HCT116 (cell line): ENCODE measurements around the gene F2RL2.

Experiments
- POLR2A ChIP-seq: IDR thresholded peaks from 2 replicates; pipeline ENCODE4 v1.7.0; 2011; ENCODE audit warnings: borderline replicate concordance; ENCODE audit not compliant: insufficient read depth, insufficient read length; ENCODE audit errors: extremely low read depth
- REST ChIP-seq: IDR thresholded peaks from 2 replicates; pipeline ENCODE4 v1.6.1; 2012; ENCODE audit warnings: low read depth
- SP1 ChIP-seq: IDR thresholded peaks from 2 replicates; pipeline ENCODE4 v1.6.1; 2012; ENCODE audit warnings: low read depth

- TF ChIP-seq POLR2A (no peak), REST (no peak), SP1 (no peak)
These were observed 14.4 kb downstream of the F2RL2 start for GRCh38 chr5:76608833-76609232.
